ENCODE measurements around the gene DYNC2H1.

DNA sequence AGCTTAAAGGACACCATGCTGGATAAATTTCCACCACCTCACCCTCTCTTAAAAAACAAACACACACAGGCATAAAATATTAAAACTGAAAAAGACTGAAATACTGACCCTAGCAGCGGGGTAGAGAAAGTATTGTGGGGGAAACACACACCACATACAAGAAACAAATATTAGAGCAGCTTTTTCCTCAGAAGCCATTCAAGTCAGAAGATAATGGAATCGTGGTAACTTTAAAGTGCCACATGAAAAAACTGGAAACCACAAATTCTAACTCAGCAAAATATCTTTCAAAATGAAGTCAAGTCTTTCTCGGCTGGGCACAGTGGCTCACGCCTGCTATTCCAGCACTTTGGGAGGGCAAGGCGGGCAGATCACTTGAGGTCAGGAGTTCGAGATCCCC is 223.2 kb downstream of the DYNC2H1 start:
- TF ChIP-seq SIN3A (IDR thresholded peaks at IDR 0.05; ENCODE audit: borderline replicate concordance, insufficient read depth, low read depth, low read length), result no peak
- TF ChIP-seq, protein P1, sequence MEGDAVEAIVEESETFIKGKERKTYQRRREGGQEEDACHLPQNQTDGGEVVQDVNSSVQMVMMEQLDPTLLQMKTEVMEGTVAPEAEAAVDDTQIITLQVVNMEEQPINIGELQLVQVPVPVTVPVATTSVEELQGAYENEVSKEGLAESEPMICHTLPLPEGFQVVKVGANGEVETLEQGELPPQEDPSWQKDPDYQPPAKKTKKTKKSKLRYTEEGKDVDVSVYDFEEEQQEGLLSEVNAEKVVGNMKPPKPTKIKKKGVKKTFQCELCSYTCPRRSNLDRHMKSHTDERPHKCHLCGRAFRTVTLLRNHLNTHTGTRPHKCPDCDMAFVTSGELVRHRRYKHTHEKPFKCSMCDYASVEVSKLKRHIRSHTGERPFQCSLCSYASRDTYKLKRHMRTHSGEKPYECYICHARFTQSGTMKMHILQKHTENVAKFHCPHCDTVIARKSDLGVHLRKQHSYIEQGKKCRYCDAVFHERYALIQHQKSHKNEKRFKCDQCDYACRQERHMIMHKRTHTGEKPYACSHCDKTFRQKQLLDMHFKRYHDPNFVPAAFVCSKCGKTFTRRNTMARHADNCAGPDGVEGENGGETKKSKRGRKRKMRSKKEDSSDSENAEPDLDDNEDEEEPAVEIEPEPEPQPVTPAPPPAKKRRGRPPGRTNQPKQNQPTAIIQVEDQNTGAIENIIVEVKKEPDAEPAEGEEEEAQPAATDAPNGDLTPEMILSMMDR (IDR thresholded peaks at IDR 0.05), result no peak
- no peak for TF ChIP-seq TCF7L2 (IDR thresholded peaks at IDR 0.05; ENCODE audit: low read depth, low read length)
- TF ChIP-seq POLR2AphosphoS5 (IDR thresholded peaks at IDR 0.05; ENCODE audit: low read depth, low read length), result no peak

Data from Panc1 (cell line).